GM18526 (cell line): Measurements from ENCODE around the gene ZFYVE28.

ENCODE experiments used
- POLR2A ChIP-seq: IDR thresholded peaks from 3 replicates; pipeline ENCODE4 v1.6.1; 2011; ENCODE audit not compliant: insufficient read length; ENCODE audit errors: extremely low read depth

The ZFYVE28 gene

GRCh38 chr4:2253160-2254084 lies 165.0 kb downstream of the ZFYVE28 start:
- no peak for TF ChIP-seq POLR2A

- TF ChIP-seq POLR2A = no peak
Measured at GRCh38 chr4:2252530-2253091, 165.8 kb downstream of the ZFYVE28 start.

- no peak for TF ChIP-seq POLR2A
Measured at GRCh38 chr4:2251795-2252529, 166.5 kb downstream of the ZFYVE28 start.

DNA sequence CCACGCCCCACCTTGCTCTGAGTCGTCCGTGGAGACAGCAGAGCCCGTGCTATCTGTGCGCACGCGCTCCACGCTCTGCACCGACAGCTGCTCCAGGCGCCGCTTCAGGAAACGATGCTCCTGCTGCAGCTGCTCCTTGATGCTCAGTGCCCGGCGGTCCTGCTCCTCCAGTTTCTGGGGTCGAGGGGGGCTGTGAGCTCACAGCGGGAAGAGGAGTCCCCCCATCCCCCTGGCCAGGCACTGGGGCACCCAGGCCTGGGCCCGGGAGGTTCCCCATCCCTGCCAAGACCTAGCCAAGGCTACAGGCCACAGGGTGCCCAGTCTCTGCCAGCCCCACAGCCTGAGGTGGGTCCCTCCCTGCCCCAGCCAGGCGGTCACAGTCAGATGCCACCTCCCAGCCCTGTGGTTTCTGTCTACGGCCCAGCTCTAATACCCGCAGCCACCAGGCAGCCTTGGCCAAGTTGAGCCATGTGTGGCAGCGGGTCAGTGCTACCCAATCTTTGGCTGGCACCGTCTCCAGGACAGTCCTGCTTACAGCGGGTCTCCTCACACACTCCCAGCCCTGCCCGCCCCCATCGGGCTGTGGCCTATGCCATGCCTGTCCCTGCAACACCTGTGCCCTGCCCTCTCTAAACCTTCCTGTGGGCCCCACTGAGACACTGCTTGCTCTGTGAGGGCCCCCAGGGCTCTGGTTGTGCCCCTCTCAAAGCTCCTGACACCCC lies 167.2 kb downstream of the ZFYVE28 start:
- no peak for TF ChIP-seq POLR2A

DNA sequence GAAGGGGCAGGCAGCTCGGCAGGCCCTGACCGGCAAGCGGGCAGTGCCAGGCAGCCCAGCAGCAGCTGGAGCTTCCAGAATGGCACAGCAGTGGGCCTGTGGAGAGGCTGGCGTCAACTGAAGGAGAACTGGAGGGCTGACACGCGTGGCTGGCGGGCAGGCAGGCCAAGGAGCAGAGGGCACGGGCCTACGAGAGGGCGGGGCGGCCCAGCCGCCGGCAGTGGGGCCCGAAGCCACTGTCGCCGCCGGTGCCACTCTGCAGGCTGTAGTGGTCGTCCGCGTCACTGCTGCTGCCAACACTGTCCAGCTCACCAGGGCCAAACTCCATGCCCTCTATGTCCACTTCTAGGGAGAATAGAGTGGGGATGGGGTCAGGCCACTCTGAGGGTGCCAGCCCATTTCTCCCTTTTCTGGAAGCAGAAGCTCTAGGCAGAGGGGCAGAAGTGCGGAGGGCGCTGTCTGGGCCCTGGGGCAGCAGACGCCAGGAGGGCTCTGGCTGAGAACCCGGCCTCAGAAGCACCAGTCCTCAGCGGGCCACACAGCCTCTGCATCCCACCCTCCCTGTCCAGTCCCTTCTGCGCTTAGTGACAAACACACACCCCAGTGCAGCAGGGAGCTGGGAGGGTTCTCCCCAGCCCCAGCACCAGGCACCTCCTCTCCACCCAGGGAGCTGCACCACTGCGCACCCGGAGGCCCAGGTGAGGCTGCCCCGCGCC lies 167.9 kb downstream of the ZFYVE28 start:
- no peak for TF ChIP-seq POLR2A

- TF ChIP-seq POLR2A = no peak
Measured at GRCh38 chr4:2249526-2250356, 168.7 kb downstream of the ZFYVE28 start.

DNA sequence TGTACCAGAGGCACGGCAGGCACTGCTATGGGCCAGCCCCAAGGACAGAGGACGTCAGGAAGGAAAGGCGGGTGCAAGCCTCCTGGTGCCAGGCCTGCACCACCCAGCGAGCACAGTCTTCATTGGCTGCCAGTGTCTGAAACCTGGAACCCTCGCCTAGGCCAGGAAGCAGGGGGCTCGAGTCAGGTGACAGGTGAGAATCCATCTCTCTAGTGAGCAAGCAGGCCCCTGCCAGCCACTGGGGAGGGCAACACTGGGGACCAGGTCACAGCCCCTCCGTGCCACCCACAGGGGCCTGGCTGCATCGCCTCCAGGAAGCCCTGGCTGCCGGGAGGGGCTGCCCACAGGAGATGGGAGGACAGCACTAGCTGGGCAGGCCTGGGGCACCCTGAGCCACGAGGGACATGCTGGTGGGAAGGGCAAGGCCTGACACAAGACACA lies 169.6 kb downstream of the ZFYVE28 start:
- TF ChIP-seq POLR2A = no peak

- no peak for TF ChIP-seq POLR2A
Measured at GRCh38 chr4:2248044-2248780, 170.2 kb downstream of the ZFYVE28 start.

- no peak for TF ChIP-seq POLR2A
Measured at GRCh38 chr4:2247128-2248043, 171.1 kb downstream of the ZFYVE28 start.

GRCh38 chr4:2246384-2247127 lies 171.9 kb downstream of the ZFYVE28 start:
- no peak for TF ChIP-seq POLR2A

GRCh38 chr4:2245787-2246275 lies 172.6 kb downstream of the ZFYVE28 start:
- no peak for TF ChIP-seq POLR2A
